ENCODE results near the gene CHTF8.

The CHTF8 gene

GRCh38 chr16:69108064-69108904 is 24.1 kb downstream of the CHTF8 start:
- 0 out of 3 replicates have a peak, but pooled peaks have one; percentile 12 for ATAC-seq (ENCODE audit: low read depth)

DNA sequence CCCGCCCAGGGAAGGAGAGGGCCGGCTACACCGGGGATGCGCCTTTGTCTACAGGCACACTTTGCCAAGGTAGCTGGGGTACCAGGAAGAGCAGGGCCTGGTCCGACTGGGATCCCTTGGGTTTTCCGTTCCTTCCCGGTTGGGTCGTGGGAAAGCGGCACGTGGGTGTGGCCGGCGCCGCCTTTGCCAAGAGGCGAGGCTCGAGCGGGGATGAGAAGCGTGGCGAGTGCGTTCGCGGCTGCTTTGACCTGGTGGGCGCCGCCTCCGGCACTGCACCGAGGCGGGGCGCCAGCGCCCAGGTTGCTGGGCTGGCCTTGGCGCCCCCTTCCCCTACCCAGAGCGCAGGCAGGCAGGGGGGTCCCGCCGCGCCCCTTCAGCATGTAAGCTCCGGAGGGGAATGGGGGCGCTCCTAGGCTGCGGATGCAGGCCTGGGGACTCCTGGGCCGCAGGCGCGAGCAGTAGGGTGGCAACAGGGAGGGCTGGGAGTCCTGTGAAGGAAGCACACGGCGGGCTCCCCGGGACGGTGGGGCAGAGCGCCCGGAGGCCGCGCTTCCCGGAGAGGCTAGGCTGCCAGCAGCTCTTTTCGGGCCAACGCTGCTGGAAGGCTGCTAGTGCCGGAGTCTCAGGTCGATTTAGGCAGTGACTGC is 24.9 kb downstream of the CHTF8 start:
- TF ChIP-seq, protein P1, sequence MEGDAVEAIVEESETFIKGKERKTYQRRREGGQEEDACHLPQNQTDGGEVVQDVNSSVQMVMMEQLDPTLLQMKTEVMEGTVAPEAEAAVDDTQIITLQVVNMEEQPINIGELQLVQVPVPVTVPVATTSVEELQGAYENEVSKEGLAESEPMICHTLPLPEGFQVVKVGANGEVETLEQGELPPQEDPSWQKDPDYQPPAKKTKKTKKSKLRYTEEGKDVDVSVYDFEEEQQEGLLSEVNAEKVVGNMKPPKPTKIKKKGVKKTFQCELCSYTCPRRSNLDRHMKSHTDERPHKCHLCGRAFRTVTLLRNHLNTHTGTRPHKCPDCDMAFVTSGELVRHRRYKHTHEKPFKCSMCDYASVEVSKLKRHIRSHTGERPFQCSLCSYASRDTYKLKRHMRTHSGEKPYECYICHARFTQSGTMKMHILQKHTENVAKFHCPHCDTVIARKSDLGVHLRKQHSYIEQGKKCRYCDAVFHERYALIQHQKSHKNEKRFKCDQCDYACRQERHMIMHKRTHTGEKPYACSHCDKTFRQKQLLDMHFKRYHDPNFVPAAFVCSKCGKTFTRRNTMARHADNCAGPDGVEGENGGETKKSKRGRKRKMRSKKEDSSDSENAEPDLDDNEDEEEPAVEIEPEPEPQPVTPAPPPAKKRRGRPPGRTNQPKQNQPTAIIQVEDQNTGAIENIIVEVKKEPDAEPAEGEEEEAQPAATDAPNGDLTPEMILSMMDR (IDR thresholded peaks at IDR 0.05; ENCODE audit: poor library complexity, severe bottlenecking): peak; percentile 20
- Histone ChIP-seq H3K27me3 (ENCODE audit: insufficient read depth, poor library complexity, severe bottlenecking) (no peaks in the 10 kb centered on the region), H3K27ac (ENCODE audit: poor library complexity, severe bottlenecking) (peak overlapping the region; percentile 47), H3K9me3 (ENCODE audit: severe bottlenecking) (no peaks in the 10 kb centered on the region), H3K4me3 (ENCODE audit: severe bottlenecking) (peak overlapping the region; percentile 50), H3K4me1 (ENCODE audit: insufficient read depth, poor library complexity, severe bottlenecking) (no peaks in the 10 kb centered on the region), H3K36me3 (ENCODE audit: low read depth) (peaks cover 28% of the 10 kb centered on the region)
- no peak for DNase-seq (ENCODE audit: low spot score)
- peak; percentile 29 for ATAC-seq (ENCODE audit: low read depth)

More at GRCh38 chr16:69108064-69108904, 24.1 kb downstream of the CHTF8 start:
- Histone ChIP-seq H3K36me3 (ENCODE audit: low read depth) (peaks cover 33% of the 10 kb centered on the region), H3K4me1 (ENCODE audit: insufficient read depth, poor library complexity, severe bottlenecking) (no peaks in the 10 kb centered on the region), H3K9me3 (ENCODE audit: severe bottlenecking) (no peaks in the 10 kb centered on the region), H3K27me3 (ENCODE audit: insufficient read depth, poor library complexity, severe bottlenecking) (no peaks in the 10 kb centered on the region), H3K27ac (ENCODE audit: poor library complexity, severe bottlenecking) (peak overlapping the region; percentile 47), H3K4me3 (ENCODE audit: severe bottlenecking) (peak overlapping the region; percentile 50)
- TF ChIP-seq, protein P1 (IDR thresholded peaks at IDR 0.05; ENCODE audit: poor library complexity, severe bottlenecking): no peak
- DNase-seq (ENCODE audit: low spot score): no peak

DNA sequence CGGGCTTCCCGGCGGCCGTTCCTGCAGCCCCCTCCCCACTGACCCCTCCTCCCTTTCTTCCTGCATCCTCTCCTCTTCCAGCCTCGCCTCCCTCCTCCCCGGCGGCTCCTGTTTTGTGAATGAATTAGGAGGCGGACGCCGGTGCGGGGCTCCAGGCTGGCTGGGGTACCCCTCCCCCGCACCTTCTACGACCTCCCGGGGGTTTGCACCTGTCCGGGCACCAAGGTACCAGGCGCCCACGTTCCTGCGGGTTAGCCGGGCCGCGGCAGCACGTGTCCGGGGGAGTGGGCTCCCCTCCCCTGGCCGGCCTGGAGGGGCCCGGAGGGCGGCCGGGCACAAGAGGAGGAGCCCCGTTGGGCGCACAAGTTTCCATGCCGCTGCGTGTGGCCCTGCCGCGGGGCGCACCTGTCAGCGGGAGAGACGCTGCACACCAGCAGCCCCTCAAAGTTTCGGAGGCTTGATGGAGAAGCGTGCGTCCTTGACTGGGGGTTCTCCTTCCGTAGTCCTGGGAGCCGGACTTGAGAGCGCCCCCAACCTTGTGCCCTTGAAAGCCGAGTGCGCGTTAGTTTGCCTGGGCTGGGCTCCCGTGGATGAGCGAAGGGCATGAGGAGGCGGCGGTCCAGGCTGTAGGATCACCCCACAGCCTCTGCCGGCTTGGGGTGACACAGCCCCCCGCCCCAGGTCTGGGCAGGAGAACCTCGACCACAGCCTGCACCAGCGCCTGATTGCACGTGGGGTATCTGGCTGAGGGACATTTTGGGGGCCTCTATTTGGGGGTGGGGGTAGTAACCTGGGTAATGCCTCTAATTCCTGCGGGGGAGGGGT is 25.7 kb downstream of the CHTF8 start:
- Histone ChIP-seq H3K36me3 (ENCODE audit: low read depth) (peaks cover 21% of the 10 kb centered on the region), H3K9me3 (ENCODE audit: severe bottlenecking) (no peaks in the 10 kb centered on the region), H3K27ac (ENCODE audit: poor library complexity, severe bottlenecking) (peak overlapping the region; percentile 47), H3K4me3 (ENCODE audit: severe bottlenecking) (peak overlapping the region; percentile 50), H3K27me3 (ENCODE audit: insufficient read depth, poor library complexity, severe bottlenecking) (no peaks in the 10 kb centered on the region), H3K4me1 (ENCODE audit: insufficient read depth, poor library complexity, severe bottlenecking) (no peaks in the 10 kb centered on the region)
- no peak for DNase-seq (ENCODE audit: low spot score)
- TF ChIP-seq, protein P1 (IDR thresholded peaks at IDR 0.05; ENCODE audit: poor library complexity, severe bottlenecking): no peak
- ATAC-seq (ENCODE audit: low read depth): peak; percentile 17

- H3K36me3 ChIP-seq (ENCODE audit: low read depth): peaks cover 19% of the 10 kb centered on the region
- H3K4me3 ChIP-seq (ENCODE audit: severe bottlenecking): peak within 1 kb of the TSS; percentile 50
- no peak for DNase-seq (ENCODE audit: low spot score)
- H3K27ac ChIP-seq (ENCODE audit: poor library complexity, severe bottlenecking): peak within 1 kb of the TSS; percentile 47
- ATAC-seq (ENCODE audit: low read depth): peak; percentile 58
- H3K27me3 ChIP-seq (ENCODE audit: insufficient read depth, poor library complexity, severe bottlenecking): no peaks in the 10 kb centered on the region
- peaks cover 1% of the 10 kb centered on the region for H3K4me1 ChIP-seq (ENCODE audit: insufficient read depth, poor library complexity, severe bottlenecking)
- TF ChIP-seq, protein P1 (IDR thresholded peaks at IDR 0.05; ENCODE audit: poor library complexity, severe bottlenecking): peak; percentile 79
- H3K9me3 ChIP-seq (ENCODE audit: severe bottlenecking): no peaks in the 10 kb centered on the region
Measured at GRCh38 chr16:69105501-69106361, 26.7 kb downstream of the CHTF8 start, which contains the start of gene HAS3. Gene HAS3 (plus strand): TSS chr16:69105653. CDS start chr16:69109396, 3,743 bp downstream.

Measured in RWPE2 (cell line).